Activated gamma-delta T cell treated with Interleukin-2 at 50 U/mL for 16 hours (primary cell): ENCODE data around the gene DNMT3A.
"Not testable (repeated sequence)": the region's sequence is repeated elsewhere in the genome, so short reads cannot be mapped to it uniquely, and the experiment has no call there.

ENCODE experiments used
- DNase-seq: peaks from one replicate; pipeline ENCODE4 v3.0.0-alpha.2; 2020

The DNMT3A gene

DNA sequence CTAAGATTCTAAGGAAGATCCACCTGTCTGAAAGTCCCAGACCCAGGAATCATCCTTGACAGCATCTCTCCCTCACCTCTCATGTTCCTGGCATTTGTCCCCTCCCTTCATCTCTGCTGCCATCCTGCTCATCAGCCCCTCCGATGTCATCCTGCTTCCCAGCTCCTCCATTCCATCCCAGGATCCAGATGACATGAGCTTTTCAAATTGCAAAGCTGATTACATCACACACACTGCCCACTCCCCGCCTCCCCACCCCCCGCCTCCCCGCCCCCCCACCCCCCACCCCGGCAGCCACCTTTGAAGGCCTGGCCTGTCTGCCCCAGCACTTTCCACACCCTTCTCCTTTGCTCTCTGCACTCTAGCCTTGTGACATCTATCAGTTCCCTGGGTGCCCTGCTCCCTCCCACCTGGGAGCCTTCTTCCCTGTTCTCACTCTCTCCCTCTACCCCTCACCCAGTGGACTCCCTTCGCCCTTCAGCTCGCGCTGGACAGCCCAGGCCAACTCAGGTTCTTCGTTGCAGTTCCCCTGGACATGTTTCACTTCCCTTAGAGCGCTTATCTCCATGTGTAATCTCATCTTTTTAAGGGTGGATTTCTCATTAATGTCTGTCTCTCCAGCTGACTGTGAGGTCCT lies 61.6 kb downstream of the DNMT3A start:
- DNase-seq = no peak

DNA sequence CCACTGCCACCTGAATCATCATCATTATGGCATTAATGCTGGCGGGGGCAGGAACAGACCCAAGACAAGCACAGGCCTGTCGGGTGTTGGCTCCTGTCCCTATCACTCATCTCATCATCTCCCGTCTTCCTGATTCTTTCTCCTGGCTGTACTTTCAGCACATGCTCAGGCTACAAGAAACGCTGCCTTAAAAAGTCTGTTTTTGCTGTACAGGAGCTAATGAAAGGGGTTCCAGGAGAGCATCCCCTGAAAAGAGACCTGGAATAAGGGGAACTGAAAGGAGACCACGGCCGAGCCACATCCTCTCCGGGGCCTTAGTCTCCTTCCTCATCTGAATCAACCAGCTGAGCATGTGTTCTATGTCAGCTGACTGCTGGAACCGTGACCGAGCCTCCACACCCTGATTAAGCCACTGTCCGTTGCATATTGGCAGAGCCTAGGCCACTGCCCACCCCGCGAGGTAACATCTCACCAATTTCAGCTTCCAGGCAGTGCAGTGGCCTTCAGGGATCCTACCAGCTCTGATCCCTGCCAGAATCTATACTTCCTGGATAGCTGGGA lies 62.6 kb downstream of the DNMT3A start:
- no peak for DNase-seq

DNA sequence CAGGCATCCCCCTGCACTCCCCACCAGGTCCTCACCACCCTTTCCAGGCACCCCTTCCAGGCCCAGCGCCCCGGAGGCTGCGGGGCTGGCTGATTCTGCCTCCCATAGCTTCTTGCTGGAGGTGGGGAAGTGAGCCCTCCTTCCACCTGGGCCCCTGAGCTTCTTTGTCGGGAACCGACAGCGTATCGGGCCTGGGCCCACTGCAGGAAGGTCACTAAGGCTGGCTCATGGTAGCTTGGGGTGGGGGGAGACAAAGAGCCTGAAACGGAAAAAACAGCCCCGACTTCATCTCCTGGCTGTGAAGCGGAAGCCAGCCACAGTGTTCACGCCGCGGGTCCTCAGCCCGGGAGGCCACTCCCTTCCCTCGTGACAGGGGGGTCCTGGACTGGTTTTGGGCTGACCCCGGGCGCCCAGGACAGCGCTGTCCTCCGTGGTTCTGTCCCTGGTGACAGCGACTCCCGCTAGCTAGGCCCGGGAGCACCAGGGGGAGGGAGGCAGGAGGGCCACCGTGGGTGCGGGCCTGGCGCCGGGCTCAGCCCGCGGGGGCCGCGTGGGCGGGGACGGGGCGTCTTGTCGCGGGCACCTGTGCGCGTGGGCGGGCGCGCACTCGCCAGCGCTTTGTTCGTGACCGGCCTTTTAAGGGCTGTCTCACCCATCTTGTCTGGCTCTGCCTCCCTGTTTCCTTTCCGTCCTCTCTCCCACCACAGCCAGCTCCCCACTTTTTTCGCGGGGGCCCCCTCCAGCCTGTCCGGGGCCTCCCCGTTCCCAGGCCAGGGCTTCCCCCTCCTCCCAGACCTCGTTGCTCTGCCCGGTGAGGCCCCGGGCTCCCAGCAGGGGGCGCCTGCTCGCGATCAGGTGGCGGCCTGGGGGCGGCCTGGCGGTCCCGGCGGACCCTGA lies 64.9 kb downstream of the DNMT3A start:
- peak; percentile 76 for DNase-seq

DNA sequence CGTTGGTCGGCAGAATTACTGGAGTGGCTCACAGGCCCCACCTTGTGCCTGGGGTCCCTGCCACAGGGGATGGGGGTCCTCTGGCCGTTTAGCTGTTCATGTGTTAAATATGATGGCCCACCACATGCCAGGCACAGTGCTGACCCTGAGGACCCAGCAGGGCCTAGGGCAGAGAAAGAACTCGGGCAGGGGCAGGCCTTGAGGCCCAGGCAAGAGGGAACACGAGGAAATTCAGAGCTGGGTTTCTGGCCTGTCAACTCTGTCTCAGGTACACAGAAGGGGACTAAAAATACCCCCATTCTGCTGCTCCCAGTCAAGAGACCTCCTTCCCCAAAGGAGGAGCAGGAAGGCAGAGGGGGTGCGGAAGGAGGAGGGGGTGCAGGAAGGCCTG lies 66.2 kb downstream of the DNMT3A start:
- DNase-seq = no peak

DNA sequence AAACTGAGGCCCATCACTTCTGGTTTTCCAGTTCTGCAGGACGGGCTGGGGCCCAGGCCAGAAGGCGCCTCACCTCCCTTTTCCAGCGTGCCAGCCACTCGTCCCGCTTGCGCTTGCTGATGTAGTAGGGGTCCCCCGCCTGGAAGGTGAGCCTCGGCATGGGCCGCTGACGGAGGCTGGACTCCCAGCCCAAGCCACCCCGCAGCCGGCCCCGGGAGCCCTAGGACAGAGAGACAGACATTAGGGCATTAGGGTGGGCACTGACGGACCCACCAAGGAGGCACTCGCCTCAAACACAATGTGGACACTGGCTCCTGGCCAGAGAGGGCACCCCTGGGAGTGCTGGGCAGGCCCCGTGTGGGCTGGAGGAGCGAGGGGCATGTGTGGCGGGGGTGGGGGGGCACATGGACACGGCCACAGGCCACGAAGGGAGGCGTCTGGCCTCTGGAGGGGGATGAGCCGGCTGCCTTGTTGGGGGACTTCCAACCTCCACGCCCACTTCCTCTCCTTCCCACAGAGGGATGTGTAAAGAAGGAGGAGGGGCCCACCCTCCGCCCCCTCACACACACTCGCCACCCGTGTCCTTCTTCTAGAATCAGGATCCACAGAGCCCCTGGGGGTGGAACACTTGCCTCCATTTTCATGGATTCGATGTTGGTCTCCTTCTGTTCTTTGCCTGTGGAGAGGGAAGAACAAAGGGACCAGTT lies 66.7 kb downstream of the DNMT3A start:
- peak; percentile 62 for DNase-seq

DNA sequence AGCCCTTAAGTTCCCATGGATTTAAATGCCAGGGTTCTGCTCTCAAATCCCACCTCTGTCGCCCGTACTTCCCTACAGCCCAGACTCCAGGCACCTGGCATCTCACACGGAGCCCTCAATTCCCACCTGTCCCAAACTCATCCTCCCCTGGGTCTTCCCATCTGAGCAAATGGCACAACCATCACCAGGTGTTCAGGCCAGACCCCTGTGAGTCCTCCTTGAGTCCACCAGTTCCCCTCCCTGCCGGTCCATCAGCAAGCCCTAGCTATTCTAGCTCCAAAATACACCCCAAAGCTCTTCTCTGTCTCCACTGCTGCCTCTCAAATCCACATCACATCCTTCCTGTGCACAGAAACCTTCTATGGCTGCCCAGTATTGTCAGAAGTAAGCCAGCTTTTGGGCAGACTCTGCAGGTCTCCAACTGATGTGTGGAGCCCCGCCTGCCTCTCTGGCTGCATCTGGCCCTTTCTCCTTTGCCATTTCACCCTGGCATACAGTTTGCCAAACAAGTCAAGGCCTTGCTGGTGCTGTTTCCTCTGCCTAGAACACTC lies 67.7 kb downstream of the DNMT3A start:
- no peak for DNase-seq

DNA sequence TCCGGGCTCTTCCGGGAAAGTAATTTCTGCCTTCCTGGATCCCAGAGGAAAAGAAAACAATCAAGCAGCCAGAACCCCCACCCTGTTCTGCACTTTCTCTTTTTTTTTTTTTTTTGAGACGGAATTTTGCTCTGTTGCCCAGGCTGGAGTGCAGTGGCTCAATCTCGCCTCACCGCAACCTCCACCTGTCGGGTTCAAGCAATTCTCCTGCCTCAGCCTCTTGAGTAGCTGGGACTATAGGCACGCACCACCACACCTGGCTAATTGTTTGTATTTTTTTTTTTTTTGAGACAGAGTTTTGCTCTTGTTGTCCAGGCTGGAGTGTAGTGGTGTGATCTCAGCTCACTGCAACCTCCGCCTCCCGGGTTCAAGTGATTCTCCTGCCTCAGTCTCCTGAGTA lies 69.0 kb downstream of the DNMT3A start:
- DNase-seq = not testable (repeated sequence)

DNA sequence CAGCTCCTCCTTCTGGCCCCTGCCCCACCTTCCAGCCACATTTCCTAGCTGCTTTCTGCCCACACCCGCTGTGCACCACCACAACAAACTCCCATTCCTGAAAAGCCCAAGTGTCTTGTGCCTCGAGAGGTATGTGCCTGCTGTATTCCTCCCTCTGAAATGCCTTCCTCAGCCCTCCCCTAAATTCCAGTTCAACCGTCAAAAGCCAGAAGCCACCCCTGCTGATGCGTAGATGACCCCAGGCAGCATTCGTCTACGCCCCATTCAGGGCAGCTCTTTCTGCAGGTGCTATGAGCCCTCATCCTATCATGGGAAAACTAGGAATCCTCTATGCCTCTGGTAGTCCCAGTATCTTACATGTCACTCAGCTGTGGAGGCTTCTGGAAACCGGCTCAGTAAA lies 71.7 kb downstream of the DNMT3A start:
- DNase-seq = no peak

DNA sequence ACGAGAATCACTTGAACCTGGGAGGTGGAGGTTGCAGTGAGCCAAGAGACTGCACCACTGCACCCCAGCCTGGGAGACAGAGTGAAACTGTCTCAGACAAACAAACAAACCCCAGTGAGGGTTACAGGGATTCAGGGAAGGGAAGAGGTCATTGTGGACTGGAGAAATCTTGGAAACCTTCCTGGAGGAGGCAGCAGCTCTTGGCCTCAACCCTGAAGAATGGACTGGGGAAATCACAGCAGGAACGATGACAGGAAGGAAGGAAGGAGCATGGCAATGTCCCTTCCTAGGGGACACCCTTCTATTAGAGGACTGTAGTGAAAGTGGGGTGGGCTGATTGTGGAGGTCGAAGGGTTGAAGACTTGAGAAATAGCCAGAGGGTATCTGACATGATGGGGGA lies 72.5 kb downstream of the DNMT3A start:
- no peak for DNase-seq

DNA sequence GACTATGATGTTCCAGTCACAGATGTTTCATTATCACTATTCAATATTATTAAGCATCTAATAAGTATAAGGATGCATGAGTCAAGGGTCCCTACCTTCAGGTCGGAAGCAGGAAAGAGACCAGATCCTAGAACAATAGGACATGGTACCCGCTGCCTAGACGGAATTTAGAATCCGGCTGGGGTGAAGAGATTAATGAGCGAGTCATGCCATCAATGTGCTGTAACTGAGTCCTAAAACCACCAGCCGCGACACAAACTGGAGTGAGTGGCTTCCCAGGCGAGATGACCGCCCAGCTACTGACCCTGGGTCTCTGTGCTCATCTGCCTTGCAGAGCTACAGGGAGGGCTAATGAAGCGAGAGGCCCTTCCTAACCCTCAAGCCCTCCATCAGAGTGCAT lies 73.6 kb downstream of the DNMT3A start:
- DNase-seq = no peak

DNA sequence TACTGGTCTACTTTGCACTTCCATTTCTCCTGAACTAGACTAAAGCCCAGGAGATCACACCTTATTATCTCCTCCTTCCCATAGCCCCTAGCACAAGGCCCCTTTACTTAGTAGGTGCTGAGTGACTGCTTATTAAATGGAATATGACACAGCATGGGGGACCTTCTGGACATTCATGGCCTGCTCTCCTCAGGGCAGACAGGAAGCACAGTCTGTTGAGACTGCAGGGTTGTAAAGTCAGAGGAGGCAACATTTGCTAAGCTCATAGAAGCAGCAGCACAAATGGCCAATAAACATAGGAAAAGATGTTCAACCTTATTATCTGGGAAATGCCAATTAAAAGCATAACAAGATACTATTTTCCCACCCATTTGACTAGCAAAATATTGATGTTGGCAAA lies 75.3 kb downstream of the DNMT3A start:
- DNase-seq = no peak

DNA sequence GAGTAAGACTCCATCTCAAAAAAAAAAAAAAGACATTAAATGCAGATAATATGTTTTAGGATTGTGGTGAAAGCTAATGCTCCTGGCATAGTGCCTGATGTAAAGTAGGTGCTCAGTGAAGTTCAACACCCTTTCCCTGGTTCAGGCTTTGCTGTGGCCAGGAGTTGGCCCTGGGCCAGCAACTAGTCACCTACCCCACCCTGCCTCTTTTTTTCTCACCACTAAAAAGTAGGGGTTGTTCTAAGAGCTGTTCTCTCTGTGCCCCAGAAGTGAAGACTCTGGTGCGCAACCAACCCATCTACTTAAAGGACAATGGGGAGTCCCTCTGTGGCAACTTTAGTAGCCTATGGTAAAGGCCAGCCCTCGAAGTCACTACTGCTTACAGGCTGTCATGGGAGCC lies 75.9 kb downstream of the DNMT3A start:
- peak; percentile 28 for DNase-seq

DNA sequence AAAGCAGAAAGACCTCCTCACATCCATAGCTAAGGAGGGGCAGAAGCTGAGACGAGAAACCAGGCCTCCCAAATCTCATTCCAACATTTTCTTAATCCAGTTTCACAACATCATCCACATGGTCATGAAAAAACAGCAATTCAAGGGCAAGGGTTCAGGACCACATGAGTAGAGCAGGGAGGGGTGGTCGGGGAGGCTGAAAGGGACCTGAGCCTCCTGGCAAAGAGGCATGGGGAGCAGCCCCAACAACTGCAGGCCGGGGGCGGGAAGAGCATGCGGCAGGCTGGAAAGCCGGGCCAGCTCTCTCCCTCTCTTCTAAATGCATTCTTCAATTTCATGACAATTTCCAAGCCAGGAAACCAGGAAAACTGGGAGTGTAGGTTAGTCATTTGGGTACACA lies 76.7 kb downstream of the DNMT3A start:
- no peak for DNase-seq

DNA sequence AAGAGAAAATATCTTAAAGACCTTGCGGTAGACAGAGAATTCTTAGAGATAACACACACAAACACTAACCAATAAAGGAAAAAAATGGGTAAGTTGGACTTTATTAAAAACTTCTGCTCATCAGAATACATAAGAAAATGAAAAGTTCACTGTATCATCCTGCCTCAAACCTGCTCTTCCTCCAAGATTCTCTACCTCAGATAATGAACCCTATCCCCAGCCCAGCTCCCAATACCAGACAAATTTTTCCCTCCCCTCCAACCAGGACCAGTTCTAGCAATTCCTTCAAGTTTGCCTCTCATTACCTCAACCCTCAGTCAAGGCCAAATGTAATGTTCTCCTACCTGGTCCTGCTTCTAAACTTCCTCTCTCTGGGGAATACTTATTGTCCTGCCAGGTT lies 79.4 kb downstream of the DNMT3A start:
- DNase-seq = no peak

DNA sequence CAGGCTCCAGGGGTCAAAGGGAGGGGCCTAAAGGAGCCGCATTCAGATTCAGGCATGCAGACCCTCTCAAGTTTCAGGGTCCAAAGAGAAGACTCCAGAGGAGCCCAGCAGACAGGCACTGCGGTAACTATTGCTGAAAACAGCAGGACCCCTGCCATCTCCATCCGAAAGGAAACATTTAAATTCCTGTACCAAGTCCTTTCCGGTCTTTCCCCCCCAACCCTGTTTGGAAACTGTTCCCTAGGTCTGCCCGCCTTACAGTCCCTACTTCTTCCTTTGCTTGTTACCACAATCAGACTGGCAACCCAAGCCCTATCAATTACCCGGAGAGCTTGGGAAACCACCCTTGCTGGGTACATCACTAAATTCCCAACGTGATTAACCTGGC lies 82.0 kb downstream of the DNMT3A start:
- DNase-seq = no peak

DNA sequence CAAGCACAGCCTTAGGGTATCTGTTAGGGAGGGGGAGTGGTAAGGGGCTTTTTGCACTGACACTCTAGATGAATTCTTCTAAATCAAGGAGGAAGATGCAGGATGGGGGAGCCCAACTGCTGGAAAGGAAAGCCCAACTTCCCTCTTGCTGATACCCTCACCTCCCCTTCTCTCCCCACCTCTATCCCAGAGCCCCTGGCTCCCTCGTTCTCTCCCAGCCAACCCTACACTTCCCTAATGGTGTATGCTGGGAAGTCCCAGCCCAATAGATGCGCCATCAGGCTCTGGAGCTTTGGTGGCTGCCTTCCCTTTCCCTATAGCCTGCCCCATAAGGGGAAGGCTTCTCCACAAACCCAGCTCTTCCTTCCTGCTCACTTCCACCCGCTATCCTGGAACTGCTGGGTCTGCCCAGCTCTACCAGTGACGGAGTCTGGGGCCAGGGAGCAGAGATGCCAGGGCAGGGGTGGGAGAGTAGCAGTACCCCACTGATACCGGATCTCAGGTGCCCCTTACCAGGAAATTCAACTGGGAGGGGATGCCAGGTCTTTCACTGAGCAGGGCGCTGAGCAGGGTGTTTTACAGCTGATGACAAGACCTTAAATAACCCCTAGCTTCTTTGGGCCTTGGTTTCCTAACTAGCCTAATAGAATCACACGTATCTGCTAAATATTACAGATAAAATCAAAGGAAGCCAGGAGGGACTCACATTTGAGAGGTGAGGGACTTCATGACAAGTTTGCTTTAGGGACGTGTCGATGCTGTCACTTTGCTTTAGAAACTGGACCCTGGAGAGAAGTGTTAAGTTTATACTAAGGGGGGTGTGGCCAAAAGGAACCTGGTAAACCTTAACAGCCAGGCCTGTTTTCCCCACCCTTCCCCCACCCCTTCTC lies 82.6 kb downstream of the DNMT3A start:
- DNase-seq = no peak

DNA sequence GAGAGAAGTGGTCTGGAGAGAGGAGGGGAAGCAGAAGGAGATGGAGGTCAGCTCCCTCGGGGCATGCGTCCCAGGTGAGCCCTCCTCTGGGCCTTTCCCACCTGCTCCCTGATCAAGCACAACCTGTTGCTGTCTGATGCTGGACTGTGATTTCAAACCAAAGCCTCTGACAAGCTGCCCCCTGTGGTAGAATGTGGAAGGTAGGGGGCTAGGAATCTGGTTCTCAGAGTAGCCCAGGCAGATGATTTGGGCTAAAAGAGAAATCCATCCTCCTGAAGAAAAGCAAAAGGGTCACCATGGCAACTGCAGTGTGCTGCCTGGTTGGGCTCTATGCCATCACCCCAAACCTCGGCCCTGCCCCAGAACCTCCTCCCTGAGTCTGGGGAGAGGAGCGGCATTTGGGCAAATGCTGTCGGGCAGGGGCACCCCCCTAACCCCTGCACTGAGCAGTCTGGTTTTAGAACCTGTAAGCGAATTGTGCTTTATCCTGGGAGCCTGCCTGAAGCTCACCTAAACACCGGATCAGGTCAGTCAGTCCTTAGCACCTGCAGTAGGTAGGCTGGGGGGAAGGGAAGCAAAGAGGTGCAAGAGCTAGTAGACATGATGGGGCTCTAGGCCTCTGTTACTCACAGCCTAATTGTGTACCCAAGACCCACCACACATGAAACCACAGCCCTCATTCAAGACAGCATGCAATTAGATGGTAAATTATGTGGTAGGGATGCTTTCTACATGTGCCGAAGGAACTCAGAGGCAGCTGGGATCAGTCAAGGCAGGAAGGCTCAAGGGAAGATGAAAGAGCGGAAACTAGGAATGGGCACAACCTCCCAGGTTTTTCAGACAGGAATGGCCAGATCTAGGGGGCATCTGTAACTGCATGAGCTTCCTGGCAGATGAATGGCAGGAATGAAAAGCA lies 83.5 kb downstream of the DNMT3A start:
- DNase-seq = no peak

DNA sequence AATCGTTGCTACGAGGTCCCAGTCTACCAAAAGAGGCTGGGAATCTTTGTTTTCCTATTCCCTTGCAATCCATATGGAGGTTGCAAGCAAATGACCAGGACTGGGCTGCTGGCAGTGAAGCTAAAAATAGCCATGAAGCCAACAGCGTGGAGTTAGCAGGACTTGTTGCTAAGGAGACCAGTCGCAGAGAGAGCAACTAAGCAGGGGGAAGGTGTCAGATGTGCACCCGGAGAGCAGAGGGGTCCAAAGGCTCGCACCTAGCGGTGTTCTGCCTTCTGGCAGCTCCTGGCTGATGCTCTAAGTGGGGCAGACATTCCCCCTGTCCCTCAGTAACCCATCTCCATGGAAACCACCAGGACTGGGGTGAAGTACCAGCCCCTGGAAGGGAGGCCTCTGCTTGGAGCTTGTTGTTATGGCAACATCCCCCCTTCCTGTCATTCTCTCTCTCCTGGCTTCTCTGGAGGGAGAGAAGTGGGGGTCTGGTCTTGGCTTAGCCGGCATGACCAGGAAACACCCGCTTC lies 84.6 kb downstream of the DNMT3A start:
- no peak for DNase-seq

DNA sequence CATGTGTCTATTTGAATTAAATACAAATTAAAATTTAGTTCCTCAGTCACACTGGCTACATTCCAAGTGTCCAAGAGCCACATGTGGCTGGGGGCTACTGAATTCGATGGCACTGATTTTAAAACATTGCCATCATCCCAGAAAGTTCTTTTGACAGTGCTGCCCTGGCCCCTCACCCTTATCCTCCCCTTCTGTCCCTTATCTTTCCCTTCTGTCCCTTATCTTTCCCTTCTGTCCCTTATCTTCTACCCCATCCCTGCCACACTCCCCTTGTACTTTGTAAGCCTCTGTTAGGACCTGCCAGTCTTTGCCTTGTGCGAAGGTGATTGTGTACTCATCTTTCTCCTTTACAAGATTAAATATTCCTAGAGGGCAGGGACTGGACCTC lies 85.2 kb downstream of the DNMT3A start:
- DNase-seq = no peak

DNA sequence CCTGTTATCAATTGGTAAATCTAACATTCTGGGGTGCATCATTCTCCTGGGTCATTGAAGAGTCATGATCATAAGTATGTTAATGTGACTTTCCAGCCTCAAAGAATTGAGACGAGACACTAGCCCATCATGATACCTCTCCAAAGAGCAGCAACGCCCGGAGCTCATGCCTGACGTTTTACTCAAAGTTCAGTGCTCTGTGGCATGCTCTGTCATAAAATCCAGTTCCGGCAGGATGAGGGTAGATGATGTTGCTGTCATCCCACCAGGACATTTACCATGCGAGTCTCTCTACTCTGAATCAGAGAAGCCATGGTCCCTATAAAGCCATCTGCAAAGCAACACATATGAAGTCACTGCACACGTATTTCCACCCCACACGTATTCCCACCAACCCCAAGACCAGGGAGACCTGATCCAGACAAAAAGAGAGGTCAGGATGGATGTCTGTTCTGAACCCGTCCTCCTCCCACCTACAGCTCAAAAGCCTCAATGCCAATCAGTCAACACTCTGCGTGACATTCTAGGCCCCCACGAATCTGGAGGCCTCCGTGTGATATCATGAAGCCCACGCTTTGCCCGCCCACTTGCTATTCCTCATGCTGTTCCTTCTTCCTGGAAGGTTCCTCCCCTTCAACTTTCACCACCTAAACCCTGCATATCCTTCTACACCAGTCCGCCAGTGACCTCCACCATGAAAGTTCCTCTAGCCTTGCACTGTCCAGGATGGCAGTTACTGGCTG lies 85.8 kb downstream of the DNMT3A start:
- no peak for DNase-seq
